MCF 10A (cell line): ENCODE measurements around the gene MITF. TPM values are rescaled to one million over a fixed set of nuclear protein-coding genes. Genes with fewer than 3 reads are reported as not detected.

Experiments
- BruUV-seq: library from RNA; stranded (reverse); fragments of 400-500 nt; replicated peaks from 2 replicates; lab custom pipeline; 2021; lab: Mats Ljungman, UMichigan
- CTCF ChIA-PET: fragments of 300-600 bp; sonication (Branson Sonifier 250); formaldehyde crosslinking; extraction: SDS; loops from one replicate; lab custom pipeline; 2021; ENCODE audit warnings: antibody characterized with exemption, inconsistent platforms; lab: Yijun Ruan, JAX
- POLR2A ChIA-PET: fragments of 300-600, 350-650 bp; sonication (Branson Sonifier 250); formaldehyde crosslinking; extraction: SDS; loops from one replicate; lab custom pipeline; 2020; ENCODE audit warnings: antibody characterized with exemption, inconsistent platforms; lab: Yijun Ruan, JAX
- DNase-seq: peaks from one replicate; pipeline ENCODE4 v3.0.0-alpha.2; 2018; ENCODE audit not compliant: unreplicated experiment
- H3K27ac Mint-ChIP-seq: one replicate; pipeline ENCODE4 v1.8.0; 2022; ENCODE audit warnings: mild to moderate bottlenecking, low read depth, mixed read lengths; ENCODE audit not compliant: unreplicated experiment
- H3K27me3 Mint-ChIP-seq: one replicate; pipeline ENCODE4 v1.8.0; 2022; ENCODE audit warnings: mixed read lengths; ENCODE audit not compliant: insufficient read depth, unreplicated experiment
- H3K36me3 Mint-ChIP-seq: one replicate; pipeline ENCODE4 v1.8.0; 2022; ENCODE audit warnings: mild to moderate bottlenecking, moderate library complexity, mixed read lengths; ENCODE audit not compliant: insufficient read depth, unreplicated experiment
- H3K4me1 Mint-ChIP-seq: one replicate; pipeline ENCODE4 v1.8.0; 2022; ENCODE audit warnings: mixed read lengths; ENCODE audit not compliant: insufficient read depth, unreplicated experiment
- H3K4me3 Mint-ChIP-seq: one replicate; pipeline ENCODE4 v1.8.0; 2022; ENCODE audit warnings: mild to moderate bottlenecking, moderate library complexity, mixed read lengths; ENCODE audit not compliant: unreplicated experiment
- H3K9me3 Mint-ChIP-seq: one replicate; pipeline ENCODE4 v1.8.0; 2022; ENCODE audit warnings: mixed read lengths; ENCODE audit not compliant: unreplicated experiment
- CTCF ChIP-seq: fragments of 200-600 bp; IDR thresholded peaks from one replicate; pipeline ENCODE4 v1.8.0; 2022; ENCODE audit warnings: antibody characterized with exemption, mild to moderate bottlenecking; ENCODE audit not compliant: unreplicated experiment
- intact Hi-C: fragments of 100-400 bp; cut with micrococcal nuclease; formaldehyde crosslinking; loops from 2 replicates; pipeline ENCODE4 v1.14.1; 2022
- total RNA-seq: library from RNA; stranded (reverse); gene quantifications from 2 replicates; pipeline ENCODE4 v1.2.3, GENCODE V29; 2022

Gene MITF
- total RNA-seq, 1 experiment from 2014 or later: 16.1 TPM

- DNase-seq: no peak
- H3K4me3 Mint-ChIP-seq: no peak overlapping the region
- TF ChIP-seq CTCF: no peak
- H3K27me3 Mint-ChIP-seq: no peaks in the 10 kb centered on the region
- no TSS peak for BruUV-seq
- no peak overlapping the region for H3K27ac Mint-ChIP-seq
- H3K36me3 Mint-ChIP-seq: no peaks in the 10 kb centered on the region
- ChIA-PET CTCF (interaction anchor here (0.7 kb wide), 3 partner anchors 8 to 1318 kb away, joined by 3 to 5 read pairs (median 3); no protein-coding TSS in a partner anchor), POLR2A (interaction anchor here (0.6 to 1.9 kb wide), 3 partner anchors 12 to 40 kb away, joined by 3 to 11 read pairs (median 3); partner anchors contain the start of gene MITF)
- H3K9me3 Mint-ChIP-seq: peaks cover 8% of the 10 kb centered on the region
- intact Hi-C loops: no loop called here
- no peaks in the 10 kb centered on the region for H3K4me1 Mint-ChIP-seq
Measured at GRCh38 chr3:69750549-69750948, 11.3 kb downstream of the MITF start.

- no peak for TF ChIP-seq CTCF
- H3K4me3 Mint-ChIP-seq: no peak overlapping the region
- H3K27me3 Mint-ChIP-seq: no peaks in the 10 kb centered on the region
- no peak for DNase-seq
- peaks cover 8% of the 10 kb centered on the region for H3K9me3 Mint-ChIP-seq
- no TSS peak for BruUV-seq
- no peak overlapping the region for H3K27ac Mint-ChIP-seq
- H3K4me1 Mint-ChIP-seq: no peaks in the 10 kb centered on the region
- H3K36me3 Mint-ChIP-seq: no peaks in the 10 kb centered on the region
- POLR2A ChIA-PET: interaction anchor here (0.6 kb wide), 1 partner anchor 29 kb away, joined by 3 read pairs; no protein-coding TSS in a partner anchor
- intact Hi-C loops: no loop called here
- CTCF ChIA-PET: interaction anchor here (0.7 kb wide), 1 partner anchor 55 kb away, joined by 5 read pairs; no protein-coding TSS in a partner anchor
Measured at GRCh38 chr3:69751074-69751476, 11.8 kb downstream of the MITF start.

- BruUV-seq: no TSS peak
- Mint-ChIP-seq H3K9me3 (peaks cover 8% of the 10 kb centered on the region), H3K4me1 (peaks cover 2% of the 10 kb centered on the region), H3K27ac (no peak overlapping the region), H3K4me3 (no peak overlapping the region), H3K27me3 (no peaks in the 10 kb centered on the region), H3K36me3 (no peaks in the 10 kb centered on the region)
- DNase-seq: no peak
- ChIA-PET CTCF (no interaction called here), POLR2A (no interaction called here)
- intact Hi-C loops: no loop called here
- no peak for TF ChIP-seq CTCF
Measured at GRCh38 chr3:69752241-69752640, 13.0 kb downstream of the MITF start.

GRCh38 chr3:69753179-69753775, 14.0 kb downstream of the MITF start:
- no TSS peak for BruUV-seq
- Mint-ChIP-seq H3K36me3 (no peaks in the 10 kb centered on the region), H3K27ac (no peak overlapping the region), H3K4me3 (no peak overlapping the region), H3K4me1 (peaks cover 6% of the 10 kb centered on the region), H3K9me3 (peaks cover 8% of the 10 kb centered on the region), H3K27me3 (no peaks in the 10 kb centered on the region)
- intact Hi-C loops: no loop called here
- ChIA-PET CTCF (no interaction called here), POLR2A (no interaction called here)
- TF ChIP-seq CTCF: no peak
- DNase-seq: no peak
